PC-9 (cell line): ENCODE measurements around the gene G3BP1. TPM values are rescaled to one million over a fixed set of nuclear protein-coding genes. Genes with fewer than 3 reads are reported as not detected.

ENCODE experiments used
- BruUV-seq: library from RNA; stranded (reverse); fragments of 400-500 nt; replicated peaks from 2 replicates; lab custom pipeline; 2021; lab: Mats Ljungman, UMichigan
- CTCF ChIA-PET: fragments of 300-600 bp; sonication (Branson Sonifier 250); formaldehyde crosslinking; loops from one replicate; lab custom pipeline; 2022; ENCODE audit warnings: antibody characterized with exemption; lab: Charles Lee
- POLR2A ChIA-PET: fragments of 300-600 bp; sonication (Branson Sonifier 250); formaldehyde crosslinking; loops from one replicate; lab custom pipeline; 2022; ENCODE audit warnings: antibody characterized with exemption; ENCODE audit not compliant: unreplicated experiment; lab: Charles Lee
- DNase-seq, 2 experiments: peaks; one replicate each; pipeline versions ENCODE4 v3.0.0 to v3.0.0-alpha.2; 2015 to 2022; ENCODE audit warnings: mixed read lengths in 1 of 2
- H2AFZ ChIP-seq: fragments of 200-600 bp; sonication (generic); 2 replicates; pipeline ENCODE4 v1.8.1; 2017; ENCODE audit warnings: antibody characterized with exemption
- H3F3A ChIP-seq: fragments of 200-600 bp; sonication (generic); 2 replicates; pipeline ENCODE4 v1.8.1; 2017; ENCODE audit warnings: antibody characterized with exemption, mild to moderate bottlenecking, low read depth; ENCODE audit not compliant: insufficient read depth
- H3K27ac ChIP-seq: fragments of 200-600 bp; sonication (generic); 2 replicates; pipeline ENCODE4 v1.6.1; 2016; ENCODE audit warnings: mixed run types
- H3K27me3 ChIP-seq: fragments of 200-600 bp; sonication (generic); 2 replicates; pipeline ENCODE4 v1.6.1; 2016; ENCODE audit warnings: low read depth, mixed run types; ENCODE audit not compliant: insufficient read depth
- H3K36me3 ChIP-seq: fragments of 200-600 bp; sonication (generic); 2 replicates; pipeline ENCODE4 v1.6.1; 2016; ENCODE audit warnings: low read depth, mixed run types
- H3K4me1 ChIP-seq: fragments of 200-600 bp; sonication (generic); replicated peaks from 2 replicates; pipeline ENCODE4 v1.6.1; 2016; ENCODE audit warnings: mixed run types; ENCODE audit not compliant: insufficient read depth
- H3K4me2 ChIP-seq: fragments of 200-600 bp; sonication (generic); 2 replicates; pipeline ENCODE4 v1.6.1; 2017; ENCODE audit warnings: mixed run types
- H3K4me3 ChIP-seq: fragments of 200-600 bp; sonication (generic); 2 replicates; pipeline ENCODE4 v1.6.1; 2016; ENCODE audit warnings: mixed run types
- H3K79me2 ChIP-seq: fragments of 200-600 bp; sonication (generic); 2 replicates; pipeline ENCODE4 v1.6.1; 2017; ENCODE audit warnings: low read depth, mixed run types
- H3K9me2 ChIP-seq: fragments of 200-600 bp; sonication (generic); 2 replicates; pipeline ENCODE4 v1.8.1; 2017; ENCODE audit warnings: mild to moderate bottlenecking; ENCODE audit not compliant: insufficient read depth
- H3K9me3 ChIP-seq: fragments of 200-600 bp; sonication (generic); 2 replicates; pipeline ENCODE4 v1.8.1; 2016; ENCODE audit warnings: low read depth; ENCODE audit not compliant: insufficient read depth
- H4K20me1 ChIP-seq: fragments of 200-600 bp; sonication (generic); 2 replicates; pipeline ENCODE4 v1.8.1; 2017; ENCODE audit not compliant: insufficient read depth
- CTCF ChIP-seq: fragments of 200-600 bp; sonication (generic); conservative IDR thresholded peaks from 2 replicates; pipeline ENCODE4 v1.6.1; 2017; ENCODE audit warnings: mixed run types, antibody characterized with exemption, mild to moderate bottlenecking, moderate library complexity
- EZH2 ChIP-seq: fragments of 200-600 bp; sonication (generic); IDR thresholded peaks from 2 replicates; pipeline ENCODE4 v1.8.0; 2017; ENCODE audit warnings: antibody characterized with exemption, low read depth
- intact Hi-C: fragments of 100-400 bp; cut with micrococcal nuclease; formaldehyde crosslinking; loops from one replicate; pipeline ENCODE4 v1.10.0; 2022; ENCODE audit not compliant: unreplicated experiment
- total RNA-seq: library from RNA; stranded (reverse); gene quantifications from 2 replicates; pipeline ENCODE4 v1.2.3, GENCODE V29; 2021

Gene G3BP1
- total RNA-seq, 1 experiment from 2014 or later, result 254 TPM

GRCh38 chr5:151810449-151810848 is 38.7 kb downstream of the G3BP1 start:
- POLR2A ChIA-PET, result no interaction called here
- Histone ChIP-seq H3K9me3 (no peaks in the 10 kb centered on the region; the same call in 1 of the 2 replicates), H3K4me1 (no peaks in the 10 kb centered on the region), H3K4me3 (no peak overlapping the region), H3K9me2 (no peaks in the 10 kb centered on the region), H2AFZ (no peak overlapping the region), H3F3A (peaks cover 39% of the 10 kb centered on the region; the same call in 1 of the 2 replicates), H3K79me2 (peaks cover 27% of the 10 kb centered on the region; the same call in 1 of the 2 replicates), H3K27ac (no peak overlapping the region), H4K20me1 (peaks cover 10% of the 10 kb centered on the region), H3K4me2 (no peak overlapping the region), H3K36me3 (peaks cover 79% of the 10 kb centered on the region), H3K27me3 (no peaks in the 10 kb centered on the region)
- no peak for TF ChIP-seq EZH2
- TF ChIP-seq CTCF, result no peak
- intact Hi-C loops, result no loop called here
- DNase-seq, result no peak
- no TSS peak for BruUV-seq
- CTCF ChIA-PET, result no interaction called here

GRCh38 chr5:151810897-151811296 is 39.1 kb downstream of the G3BP1 start:
- no peaks in the 10 kb centered on the region for H3K4me1 ChIP-seq
- no peak overlapping the region for H3K4me3 ChIP-seq
- no peaks in the 10 kb centered on the region; the same call in 1 of the 2 replicates for H3K9me3 ChIP-seq
- DNase-seq, result no peak
- BruUV-seq, result no TSS peak
- peaks cover 35% of the 10 kb centered on the region; the same call in 1 of the 2 replicates for H3F3A ChIP-seq
- peaks cover 76% of the 10 kb centered on the region for H3K36me3 ChIP-seq
- no peaks in the 10 kb centered on the region for H3K27me3 ChIP-seq
- no peak for TF ChIP-seq CTCF
- no peak for TF ChIP-seq EZH2
- POLR2A ChIA-PET, result no interaction called here
- no peaks in the 10 kb centered on the region for H3K9me2 ChIP-seq
- peaks cover 8% of the 10 kb centered on the region for H4K20me1 ChIP-seq
- H2AFZ ChIP-seq, result no peak overlapping the region
- intact Hi-C loops, result no loop called here
- peaks cover 25% of the 10 kb centered on the region; the same call in 1 of the 2 replicates for H3K79me2 ChIP-seq
- CTCF ChIA-PET, result no interaction called here
- H3K4me2 ChIP-seq, result no peak overlapping the region
- H3K27ac ChIP-seq, result 0 out of 2 replicates have a peak overlapping the region, but pooled peaks have one; percentile 5

- POLR2A ChIA-PET, result interaction anchor here (0.7 kb wide), 1 partner anchor 98 kb away, joined by 5 read pairs; no protein-coding TSS in a partner anchor
- DNase-seq, result no peak
Observed at GRCh38 chr5:151811593-151812321, 40.0 kb downstream of the G3BP1 start.

More at GRCh38 chr5:151811593-151812321, 40.0 kb downstream of the G3BP1 start:
- Histone ChIP-seq H3K9me3 (no peaks in the 10 kb centered on the region; the same call in 1 of the 2 replicates), H3K9me2 (no peaks in the 10 kb centered on the region), H3K27ac (0 out of 2 replicates have a peak overlapping the region, but pooled peaks have one; percentile 5), H3K36me3 (peaks cover 67% of the 10 kb centered on the region), H3K4me1 (no peaks in the 10 kb centered on the region), H3K4me3 (no peak overlapping the region), H3K27me3 (no peaks in the 10 kb centered on the region), H3K79me2 (peaks cover 22% of the 10 kb centered on the region; the same call in 1 of the 2 replicates), H2AFZ (no peak overlapping the region), H3F3A (peaks cover 41% of the 10 kb centered on the region; the same call in 1 of the 2 replicates), H3K4me2 (no peak overlapping the region), H4K20me1 (0 out of 2 replicates have a peak, but pooled peaks cover 3% of the 10 kb centered on the region)
- intact Hi-C loops, result no loop called here
- CTCF ChIA-PET, result no interaction called here
- TF ChIP-seq EZH2, result no peak
- TF ChIP-seq CTCF, result no peak
- no TSS peak for BruUV-seq
